Spinal cord (tissue), 10 donors: ENCODE data around the gene SLC39A13. TPM values are rescaled to one million over a fixed set of nuclear protein-coding genes. Genes with fewer than 3 reads are reported as not detected.

Experiments used
- DNase-seq, 6 donors: peaks; one replicate each; pipeline versions ENCODE4 v3.0.0 to v3.0.0-alpha.2; 2013 to 2015; ENCODE audit warnings: low spot score in 6 of 6, low read depth in 4 of 6
- H3K27ac ChIP-seq: one replicate; pipeline ENCODE4 v1.5.1; 2013; ENCODE audit warnings: low read depth, low read length, control low read depth
- H3K27me3 ChIP-seq: one replicate; pipeline ENCODE4 v1.6.1; 2013; ENCODE audit warnings: low read length; ENCODE audit not compliant: control insufficient read depth, insufficient read depth
- H3K36me3 ChIP-seq: one replicate; pipeline ENCODE4 v1.6.1; 2013; ENCODE audit warnings: low read length; ENCODE audit not compliant: control insufficient read depth, insufficient read depth
- H3K4me1 ChIP-seq: one replicate; pipeline ENCODE4 v1.6.1; 2013; ENCODE audit warnings: low read length; ENCODE audit not compliant: control insufficient read depth, insufficient read depth
- H3K4me3 ChIP-seq: one replicate; pipeline ENCODE4 v1.5.1; 2013; ENCODE audit warnings: low read depth, low read length, control low read depth
- H3K9me3 ChIP-seq: one replicate; pipeline ENCODE4 v1.6.1; 2013; ENCODE audit warnings: low read length; ENCODE audit not compliant: control insufficient read depth, insufficient read depth
- WGBS: methylation state at CpG from one replicate; pipeline ENCODE4 v1.1.5; 2013; ENCODE audit warnings: missing lambda C conversion rate; ENCODE audit not compliant: insufficient coverage; 5-methylcytosine and 5-hydroxymethylcytosine counted together
- polyA plus RNA-seq, 2 donors: library from polyadenylated mRNA; unstranded; fragments of 120-200 nt; gene quantifications; one replicate each; pipeline ENCODE4 v1.2.1, GENCODE V29; 2013; ENCODE audit not compliant: insufficient read length in 2 of 2
- total RNA-seq, 2 donors: library from RNA; depleted of rRNA in 1 of 2; stranded (reverse); fragments of 120-200 nt in 1 of 2; fragments of >200 nt in 1 of 2; gene quantifications; one replicate each; pipeline versions ENCODE4 v1.2.3 to v1.2.4, GENCODE V29; 2013 to 2014
- donor health status: healthy.

SLC39A13 gene
- total and polyA plus RNA-seq, 4 donors: 18.7 to 51.4 (median 42.0) TPM

GRCh38 chr11:47398551-47398950, 9.8 kb upstream of the SLC39A13 start:
- Histone ChIP-seq H3K27me3 (no peaks in the 10 kb centered on the region), H3K36me3 (peaks cover 7% of the 10 kb centered on the region), H3K9me3 (no peaks in the 10 kb centered on the region), H3K27ac (no peak overlapping the region), H3K4me1 (peaks cover 37% of the 10 kb centered on the region), H3K4me3 (no peak overlapping the region)
- DNase-seq: no peak
- 100% methylated on average over 1 of the region's 1 CpG for WGBS

- no peaks in the 10 kb centered on the region for H3K9me3 ChIP-seq
- H3K27me3 ChIP-seq: no peaks in the 10 kb centered on the region
- peak overlapping the region; percentile 45 for H3K27ac ChIP-seq
- peak in 2 of 6 donors; percentile 34 to 43 for DNase-seq
- WGBS: 3% methylated on average over 27 of the region's 47 CpGs
- H3K4me3 ChIP-seq: peak overlapping the region; percentile 32
- peaks cover 25% of the 10 kb centered on the region for H3K4me1 ChIP-seq
- no peaks in the 10 kb centered on the region for H3K36me3 ChIP-seq
Measured at GRCh38 chr11:47399860-47400767, 8.3 kb upstream of the SLC39A13 start.

GRCh38 chr11:47400768-47401279, 7.6 kb upstream of the SLC39A13 start:
- peak overlapping the region; percentile 32 for H3K4me3 ChIP-seq
- WGBS: 25% methylated on average over 5 of the region's 8 CpGs
- no peaks in the 10 kb centered on the region for H3K9me3 ChIP-seq
- no peaks in the 10 kb centered on the region for H3K27me3 ChIP-seq
- DNase-seq: no peak
- H3K4me1 ChIP-seq: peaks cover 17% of the 10 kb centered on the region
- H3K36me3 ChIP-seq: no peaks in the 10 kb centered on the region
- H3K27ac ChIP-seq: peak overlapping the region; percentile 45

- Histone ChIP-seq H3K27ac (no peak overlapping the region), H3K4me1 (peaks cover 30% of the 10 kb centered on the region), H3K4me3 (no peak overlapping the region), H3K36me3 (no peaks in the 10 kb centered on the region), H3K27me3 (no peaks in the 10 kb centered on the region), H3K9me3 (no peaks in the 10 kb centered on the region)
- no peak for DNase-seq
- WGBS: 65% methylated on average over 4 of the region's 4 CpGs
Measured at GRCh38 chr11:47403135-47403534, 5.3 kb upstream of the SLC39A13 start.

GRCh38 chr11:47403571-47403970, 4.8 kb upstream of the SLC39A13 start:
- 92% methylated on average over 2 of the region's 3 CpGs for WGBS
- no peak for DNase-seq
- peaks cover 30% of the 10 kb centered on the region for H3K4me1 ChIP-seq
- no peaks in the 10 kb centered on the region for H3K27me3 ChIP-seq
- no peaks in the 10 kb centered on the region for H3K9me3 ChIP-seq
- no peaks in the 10 kb centered on the region for H3K36me3 ChIP-seq
- H3K27ac ChIP-seq: no peak overlapping the region
- no peak overlapping the region for H3K4me3 ChIP-seq

- 70% methylated on average over 11 of the region's 12 CpGs for WGBS
- Histone ChIP-seq H3K9me3 (no peaks in the 10 kb centered on the region), H3K27ac (peak overlapping the region; percentile 87), H3K27me3 (no peaks in the 10 kb centered on the region), H3K36me3 (peaks cover 26% of the 10 kb centered on the region), H3K4me3 (peak overlapping the region; percentile 74), H3K4me1 (peaks cover 47% of the 10 kb centered on the region)
- DNase-seq: no peak
Measured at GRCh38 chr11:47406896-47407745, 1.3 kb upstream of the SLC39A13 start.

GRCh38 chr11:47408598-47409439, 429 bp downstream of the SLC39A13 start:
- peak overlapping the region; percentile 82 for H3K4me3 ChIP-seq
- H3K36me3 ChIP-seq: peaks cover 43% of the 10 kb centered on the region
- H3K9me3 ChIP-seq: no peaks in the 10 kb centered on the region
- WGBS: 7% methylated on average over 50 of the region's 50 CpGs
- H3K4me1 ChIP-seq: peaks cover 52% of the 10 kb centered on the region
- no peaks in the 10 kb centered on the region for H3K27me3 ChIP-seq
- H3K27ac ChIP-seq: peak overlapping the region; percentile 84
- DNase-seq: peak in 1 of 6 donors; percentile 47

- WGBS: 84% methylated on average over 30 of the region's 31 CpGs
Measured at GRCh38 chr11:47409440-47410369, 1.3 kb downstream of the SLC39A13 start.

More at GRCh38 chr11:47409440-47410369, 1.3 kb downstream of the SLC39A13 start:
- DNase-seq: no peak
- H3K4me3 ChIP-seq: peak overlapping the region; percentile 82
- H3K4me1 ChIP-seq: peaks cover 53% of the 10 kb centered on the region
- H3K27me3 ChIP-seq: no peaks in the 10 kb centered on the region
- H3K27ac ChIP-seq: peak overlapping the region; percentile 84
- H3K9me3 ChIP-seq: no peaks in the 10 kb centered on the region
- peaks cover 52% of the 10 kb centered on the region for H3K36me3 ChIP-seq
